Measurements from ENCODE around the gene TMEM128.
"Not testable (repeated sequence)": the region's sequence is repeated elsewhere in the genome, so short reads cannot be mapped to it uniquely, and the experiment has no call there.

TMEM128 gene

GRCh38 chr4:4248885-4249203 is 821 bp upstream of the TMEM128 start:
- Mint-ChIP-seq H3K9me3 (no peaks in the 10 kb centered on the region), H3K27ac (ENCODE audit: low read depth) (peak overlapping the region; percentile 98)
- DNase-seq (ENCODE audit: low spot score in 2 of 2) = no peak

DNA sequence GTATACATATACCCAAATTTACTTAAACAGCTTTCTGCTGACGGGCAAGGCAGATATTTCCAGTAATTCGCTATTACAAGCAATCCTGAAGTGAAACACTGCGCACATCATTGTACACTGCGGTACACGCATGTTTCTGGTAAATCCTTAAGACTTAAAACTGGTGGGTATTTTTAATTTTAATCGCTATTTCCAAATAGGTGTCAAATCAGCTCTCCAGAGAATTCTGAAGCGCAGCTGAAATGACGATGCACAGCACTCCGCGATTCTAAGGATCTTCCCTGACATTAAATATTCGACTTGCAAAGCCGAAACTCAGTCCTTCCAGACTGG is 361 bp downstream of the TMEM128 start:
- DNase-seq (ENCODE audit: low spot score in 2 of 2) (peak in 1 of 2 donors; percentile 15), ATAC-seq (replicated peaks; ENCODE audit: extremely low read depth, poor library complexity, severe bottlenecking) (peak; percentile 42)
- H3K27ac Mint-ChIP-seq (ENCODE audit: low read depth) = peak overlapping the region; percentile 98

More at GRCh38 chr4:4248885-4249203, 821 bp upstream of the TMEM128 start:
- Mint-ChIP-seq H3K4me1 (peaks cover 28% of the 10 kb centered on the region), H3K36me3 (ENCODE audit: insufficient read depth) (peaks cover 16% of the 10 kb centered on the region), H3K27me3 (no peaks in the 10 kb centered on the region), H3K4me3 (peak overlapping the region; percentile 96)
- ATAC-seq (replicated peaks; ENCODE audit: extremely low read depth, poor library complexity, severe bottlenecking) = no peak

GRCh38 chr4:4245172-4245571 is 2.9 kb downstream of the TMEM128 start:
- no peaks in the 10 kb centered on the region for H3K9me3 Mint-ChIP-seq
- no peaks in the 10 kb centered on the region for H3K27me3 Mint-ChIP-seq
- peaks cover 33% of the 10 kb centered on the region for H3K4me1 Mint-ChIP-seq
- H3K4me3 Mint-ChIP-seq = no peak overlapping the region
- ATAC-seq (replicated peaks; ENCODE audit: extremely low read depth, poor library complexity, severe bottlenecking) (no peak), DNase-seq (ENCODE audit: low spot score in 2 of 2) (no peak)
- no peak overlapping the region for H3K27ac Mint-ChIP-seq (ENCODE audit: low read depth)
- peaks cover 39% of the 10 kb centered on the region for H3K36me3 Mint-ChIP-seq (ENCODE audit: insufficient read depth)

More for the DNA sequence above, 361 bp downstream of the TMEM128 start:
- Mint-ChIP-seq H3K9me3 (no peaks in the 10 kb centered on the region), H3K4me3 (peak overlapping the region; percentile 96), H3K4me1 (peaks cover 28% of the 10 kb centered on the region), H3K27me3 (no peaks in the 10 kb centered on the region), H3K36me3 (ENCODE audit: insufficient read depth) (peaks cover 22% of the 10 kb centered on the region)

GRCh38 chr4:4239551-4239950 is 8.5 kb downstream of the TMEM128 start:
- peaks cover 51% of the 10 kb centered on the region for H3K36me3 Mint-ChIP-seq (ENCODE audit: insufficient read depth)

DNA sequence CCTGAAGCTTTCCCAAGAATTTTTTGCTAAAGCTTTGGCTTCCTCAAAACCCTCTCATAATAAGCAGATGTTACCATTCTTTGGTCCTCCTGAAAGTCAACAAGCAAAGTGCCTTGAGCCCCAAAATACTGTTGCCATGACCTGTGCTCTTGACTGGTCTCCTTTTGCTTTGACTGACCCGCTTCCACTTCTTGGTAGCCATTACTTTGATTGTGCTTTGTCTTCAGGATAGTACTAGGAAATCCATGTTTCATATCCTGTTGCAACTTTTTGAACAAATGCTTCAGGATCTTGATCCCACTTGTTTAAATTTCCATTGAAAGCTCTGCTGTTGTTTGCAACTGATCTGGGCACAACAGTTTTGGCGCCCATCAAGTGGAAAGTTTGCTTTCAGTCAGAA is 14.4 kb downstream of the TMEM128 start:
- DNase-seq (ENCODE audit: low spot score in 2 of 2) (no peak), ATAC-seq (replicated peaks; ENCODE audit: extremely low read depth, poor library complexity, severe bottlenecking) (no peak)
- Mint-ChIP-seq H3K27me3 (peaks cover 7% of the 10 kb centered on the region), H3K27ac (ENCODE audit: low read depth) (no peak overlapping the region), H3K4me1 (no peaks in the 10 kb centered on the region), H3K9me3 (no peaks in the 10 kb centered on the region), H3K4me3 (no peak overlapping the region), H3K36me3 (ENCODE audit: insufficient read depth) (peaks cover 19% of the 10 kb centered on the region)

More at GRCh38 chr4:4239551-4239950, 8.5 kb downstream of the TMEM128 start:
- not testable (repeated sequence) for H3K9me3 Mint-ChIP-seq; H3K4me3 Mint-ChIP-seq; H3K27me3 Mint-ChIP-seq; DNase-seq (ENCODE audit: low spot score in 2 of 2); H3K27ac Mint-ChIP-seq (ENCODE audit: low read depth); ATAC-seq (replicated peaks; ENCODE audit: extremely low read depth, poor library complexity, severe bottlenecking)
- H3K4me1 Mint-ChIP-seq = peaks cover 16% of the 10 kb centered on the region

DNA sequence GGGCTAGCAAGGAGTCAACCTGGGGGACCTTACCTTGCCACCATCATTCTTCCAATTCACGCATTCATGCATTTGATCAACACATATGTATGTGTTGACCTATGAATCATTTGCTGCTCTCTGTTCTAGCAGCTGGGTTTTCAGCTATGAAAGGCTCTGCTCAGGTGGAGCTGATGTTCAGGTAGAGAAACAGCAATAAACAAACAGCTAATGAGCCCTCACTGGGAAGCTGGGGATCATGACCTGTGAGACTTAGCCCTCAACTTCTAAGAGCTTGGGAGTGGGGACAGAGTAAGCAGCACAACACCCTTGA is 19.7 kb downstream of the TMEM128 start:
- Mint-ChIP-seq H3K4me1 (peaks cover 8% of the 10 kb centered on the region), H3K27me3 (peaks cover 54% of the 10 kb centered on the region), H3K4me3 (no peak overlapping the region), H3K36me3 (ENCODE audit: insufficient read depth) (peaks cover 2% of the 10 kb centered on the region), H3K27ac (ENCODE audit: low read depth) (no peak overlapping the region), H3K9me3 (no peaks in the 10 kb centered on the region)
- ATAC-seq (replicated peaks; ENCODE audit: extremely low read depth, poor library complexity, severe bottlenecking) = no peak
- DNase-seq (ENCODE audit: low spot score in 2 of 2) = no peak

GRCh38 chr4:4227510-4228355 is 20.3 kb downstream of the TMEM128 start:
- H3K36me3 Mint-ChIP-seq (ENCODE audit: insufficient read depth) = peaks cover 2% of the 10 kb centered on the region

DNA sequence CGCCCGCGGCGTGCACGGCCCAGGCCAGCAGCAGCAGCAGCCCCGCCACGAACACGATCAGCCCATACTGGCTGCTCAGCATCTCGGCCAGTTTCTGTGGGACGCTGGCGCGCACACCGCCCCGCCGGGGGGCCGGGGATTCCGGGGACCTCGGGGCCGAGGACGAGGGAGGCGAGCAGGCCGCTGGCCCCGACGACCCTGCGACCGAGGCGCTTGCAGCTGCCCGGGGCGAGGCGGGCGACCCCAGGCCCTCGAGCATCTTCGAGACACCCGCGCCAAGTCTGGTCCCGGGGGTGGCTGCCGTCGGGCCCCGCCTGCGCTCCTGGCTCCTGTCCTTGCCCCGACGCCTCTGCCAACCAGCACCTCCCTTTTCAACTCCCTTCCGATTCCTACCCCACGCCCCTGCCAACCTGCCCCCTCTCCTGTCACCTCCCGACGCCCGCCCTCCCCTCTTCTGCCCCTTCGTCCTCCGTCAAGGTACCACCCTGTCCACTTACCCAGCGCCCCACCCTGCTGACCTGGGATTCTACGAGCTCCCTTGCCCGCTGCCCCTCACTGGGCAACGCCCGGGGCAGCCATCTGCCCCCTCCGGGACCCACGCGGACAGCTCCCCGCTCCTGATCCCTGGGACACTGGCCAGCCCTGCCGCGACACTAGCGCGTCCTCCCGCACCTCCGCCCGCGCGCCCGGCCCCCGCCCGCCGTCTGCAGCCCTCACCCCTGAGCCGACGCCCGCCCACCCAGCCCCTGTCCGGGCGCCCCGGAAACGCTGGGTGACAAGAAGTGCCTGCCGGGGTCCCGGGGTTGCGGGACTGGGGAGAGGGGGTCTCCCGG is 21.2 kb downstream of the TMEM128 start, which contains the start of gene OTOP1:
OTOP1 (minus strand) TSS at position 324 of the 833 bp plus-strand sequence; CDS start at position 259, 65 bp downstream.
- H3K27me3 Mint-ChIP-seq = peaks cover 69% of the 10 kb centered on the region
- no peaks in the 10 kb centered on the region for H3K9me3 Mint-ChIP-seq
- DNase-seq (ENCODE audit: low spot score in 2 of 2) = no peak
- no peak for ATAC-seq (replicated peaks; ENCODE audit: extremely low read depth, poor library complexity, severe bottlenecking)
- H3K4me3 Mint-ChIP-seq = peak within 1 kb of the TSS; percentile 16
- no peak within 1 kb of the TSS for H3K27ac Mint-ChIP-seq (ENCODE audit: low read depth)
- peaks cover 2% of the 10 kb centered on the region for H3K36me3 Mint-ChIP-seq (ENCODE audit: insufficient read depth)
- H3K4me1 Mint-ChIP-seq = peaks cover 8% of the 10 kb centered on the region

More at GRCh38 chr4:4227510-4228355, 20.3 kb downstream of the TMEM128 start:
- ATAC-seq (replicated peaks; ENCODE audit: extremely low read depth, poor library complexity, severe bottlenecking) (no peak), DNase-seq (ENCODE audit: low spot score in 2 of 2) (no peak)
- no peak overlapping the region for H3K27ac Mint-ChIP-seq (ENCODE audit: low read depth)
- no peak overlapping the region for H3K4me3 Mint-ChIP-seq
- H3K9me3 Mint-ChIP-seq = no peaks in the 10 kb centered on the region
- H3K4me1 Mint-ChIP-seq = peaks cover 8% of the 10 kb centered on the region
- peaks cover 60% of the 10 kb centered on the region for H3K27me3 Mint-ChIP-seq

DNA sequence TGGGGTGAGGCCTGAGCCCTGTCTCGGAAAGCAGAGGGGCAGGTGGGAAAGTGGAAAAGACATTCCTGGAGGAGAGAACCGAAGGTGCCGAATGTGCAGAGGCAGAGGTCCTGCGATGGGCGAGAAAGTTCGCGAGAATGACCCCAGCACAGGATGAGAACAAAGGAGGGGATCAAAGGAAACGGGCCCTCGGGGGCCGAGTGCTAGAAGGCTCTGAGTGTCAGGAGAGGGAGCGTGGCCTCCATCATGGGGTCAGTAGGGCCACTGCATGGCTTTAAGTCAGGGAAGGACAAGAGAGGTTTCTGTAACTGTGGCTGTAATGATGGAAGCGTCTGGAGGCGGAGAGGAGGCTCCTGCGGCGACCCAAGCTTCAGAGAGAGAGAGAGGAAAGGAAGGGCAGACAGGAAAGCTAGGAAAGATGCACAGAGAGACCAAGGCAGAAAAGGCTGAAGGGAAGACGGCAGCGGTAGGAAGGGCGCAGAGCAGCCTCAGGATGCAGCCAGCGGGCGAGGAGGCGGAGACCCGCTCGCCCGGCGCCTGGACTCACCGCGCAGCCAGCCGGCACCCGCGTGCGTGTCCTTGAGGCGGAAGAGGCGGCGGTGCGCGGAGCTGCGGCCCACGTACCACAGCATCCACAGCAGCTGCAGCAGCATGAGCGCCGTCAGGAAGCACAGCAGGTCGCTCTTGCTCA is 22.0 kb downstream of the TMEM128 start:
- no peak for ATAC-seq (replicated peaks; ENCODE audit: extremely low read depth, poor library complexity, severe bottlenecking)
- Mint-ChIP-seq H3K27me3 (peaks cover 75% of the 10 kb centered on the region), H3K9me3 (no peaks in the 10 kb centered on the region), H3K4me1 (peaks cover 8% of the 10 kb centered on the region), H3K36me3 (ENCODE audit: insufficient read depth) (peaks cover 2% of the 10 kb centered on the region), H3K4me3 (peak overlapping the region; percentile 16), H3K27ac (ENCODE audit: low read depth) (no peak overlapping the region)
- DNase-seq (ENCODE audit: low spot score in 2 of 2) = no peak

DNA sequence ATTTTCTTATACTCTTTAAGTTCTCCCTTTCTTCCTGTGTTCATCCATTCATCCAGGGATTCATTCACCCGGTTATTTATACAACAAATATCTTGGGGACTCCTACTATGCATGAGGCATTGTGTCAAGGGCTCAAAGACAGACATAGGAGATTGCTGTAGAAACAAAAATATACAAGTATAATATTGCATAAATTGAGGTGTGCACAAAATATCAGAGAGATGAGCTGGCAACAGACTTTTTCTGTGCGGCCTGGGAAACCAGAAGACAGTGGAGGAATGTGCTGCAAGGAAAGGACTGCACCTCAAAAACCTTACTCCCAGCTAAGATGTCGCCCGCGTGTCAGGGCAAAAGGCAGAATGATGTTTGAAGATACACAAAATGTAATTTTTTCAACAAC is 30.9 kb downstream of the TMEM128 start:
- Mint-ChIP-seq H3K36me3 (ENCODE audit: insufficient read depth) (no peaks in the 10 kb centered on the region), H3K4me1 (no peaks in the 10 kb centered on the region), H3K27ac (ENCODE audit: low read depth) (no peak overlapping the region), H3K27me3 (peaks cover 55% of the 10 kb centered on the region), H3K4me3 (no peak overlapping the region), H3K9me3 (no peaks in the 10 kb centered on the region)
- ATAC-seq (replicated peaks; ENCODE audit: extremely low read depth, poor library complexity, severe bottlenecking) (no peak), DNase-seq (ENCODE audit: low spot score in 2 of 2) (no peak)

GRCh38 chr4:4216648-4217047 is 31.4 kb downstream of the TMEM128 start:
- Mint-ChIP-seq H3K9me3 (no peaks in the 10 kb centered on the region), H3K27me3 (peaks cover 53% of the 10 kb centered on the region), H3K27ac (ENCODE audit: low read depth) (no peak overlapping the region), H3K4me1 (no peaks in the 10 kb centered on the region), H3K36me3 (ENCODE audit: insufficient read depth) (no peaks in the 10 kb centered on the region), H3K4me3 (no peak overlapping the region)
- ATAC-seq (replicated peaks; ENCODE audit: extremely low read depth, poor library complexity, severe bottlenecking) = no peak
- no peak for DNase-seq (ENCODE audit: low spot score in 2 of 2)

DNA sequence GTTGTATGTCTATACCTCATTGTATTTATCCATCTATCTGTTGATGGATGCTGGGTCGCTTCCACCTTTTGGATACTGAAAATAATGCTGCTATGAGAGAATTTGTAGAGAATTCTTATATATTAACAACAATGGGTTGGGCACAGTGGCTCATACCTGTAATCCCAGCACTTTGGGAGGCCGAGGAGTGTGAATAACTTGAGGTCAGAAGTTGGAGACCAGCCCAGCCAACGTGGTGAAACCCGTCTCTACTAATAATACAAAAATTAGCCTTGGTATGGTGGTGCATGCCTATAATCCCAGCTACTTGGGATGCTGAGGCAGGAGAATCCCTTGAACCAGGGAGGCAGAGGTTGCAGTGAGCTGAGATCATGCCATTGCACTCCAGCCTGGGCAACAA is 34.3 kb downstream of the TMEM128 start:
- peaks cover 78% of the 10 kb centered on the region for H3K27me3 Mint-ChIP-seq
- not testable (repeated sequence) for ATAC-seq (replicated peaks; ENCODE audit: extremely low read depth, poor library complexity, severe bottlenecking); DNase-seq (ENCODE audit: low spot score in 2 of 2); H3K36me3 Mint-ChIP-seq (ENCODE audit: insufficient read depth); H3K4me3 Mint-ChIP-seq; H3K4me1 Mint-ChIP-seq; H3K9me3 Mint-ChIP-seq; H3K27ac Mint-ChIP-seq (ENCODE audit: low read depth)

All from central memory CD8-positive, alpha-beta T cell (primary cell).